GM20000 (cell line): ENCODE data around the gene KLF1.

Experiments used
- DNase-seq: peaks from one replicate; pipeline ENCODE4 v3.0.0; 2012; ENCODE audit warnings: low spot score
- CTCF ChIP-seq: IDR thresholded peaks from 2 replicates; pipeline ENCODE4 v1.5.1; 2012; ENCODE audit warnings: mild to moderate bottlenecking, control low read depth; ENCODE audit errors: extremely low read depth, missing control alignments

Gene KLF1

GRCh38 chr19:12871681-12872080 lies 15.3 kb downstream of the KLF1 start:
- no peak for TF ChIP-seq CTCF

GRCh38 chr19:12868540-12869112 lies 18.4 kb downstream of the KLF1 start:
- peak; percentile 72 for DNase-seq

More at GRCh38 chr19:12871681-12872080, 15.3 kb downstream of the KLF1 start:
- no peak for DNase-seq

GRCh38 chr19:12867120-12868099 lies 19.6 kb downstream of the KLF1 start:
- peak; percentile 97 for DNase-seq
- peak; percentile 4 for TF ChIP-seq CTCF

More at GRCh38 chr19:12868540-12869112, 18.4 kb downstream of the KLF1 start:
- TF ChIP-seq CTCF = no peak

- DNase-seq = no peak
These were observed 20.4 kb downstream of the KLF1 start for GRCh38 chr19:12866416-12867119.

GRCh38 chr19:12865746-12866415 lies 21.1 kb downstream of the KLF1 start:
- TF ChIP-seq CTCF = no peak
- no peak for DNase-seq

More at GRCh38 chr19:12866416-12867119, 20.4 kb downstream of the KLF1 start:
- no peak for TF ChIP-seq CTCF

GRCh38 chr19:12864721-12865715 lies 22.0 kb downstream of the KLF1 start:
- no peak for TF ChIP-seq CTCF
- no peak for DNase-seq
